ENCODE measurements around the gene PLD4. TPM values are rescaled to one million over a fixed set of nuclear protein-coding genes. Genes with fewer than 3 reads are reported as not detected.
A peak's percentile ranks its signal among the peaks of the same experiment; 100 is the strongest.

The PLD4 gene
- total RNA-seq, 4 donors from 2014 or later, result under 0.01 to 0.37 (median 0.16) TPM; not detected in 1

GRCh38 chr14:104892531-104893434 is 31.9 kb upstream of the PLD4 start:
- no peak for TF ChIP-seq CTCF (IDR thresholded peaks at IDR 0.05)
- ATAC-seq (ENCODE audit: low FRiP score), result no peak
- DNase-seq (ENCODE audit: low spot score), result no peak

GRCh38 chr14:104893435-104894207 is 31.1 kb upstream of the PLD4 start:
- ATAC-seq (ENCODE audit: low FRiP score) (no peak), DNase-seq (ENCODE audit: low spot score) (no peak)
- TF ChIP-seq CTCF (IDR thresholded peaks at IDR 0.05), result no peak

GRCh38 chr14:104894331-104895206 is 30.1 kb upstream of the PLD4 start:
- no peak for TF ChIP-seq CTCF (IDR thresholded peaks at IDR 0.05)
- ATAC-seq (ENCODE audit: low FRiP score) (no peak), DNase-seq (ENCODE audit: low spot score) (no peak)

GRCh38 chr14:104895207-104895785 is 29.4 kb upstream of the PLD4 start:
- no peak for DNase-seq (ENCODE audit: low spot score)
- no peak for TF ChIP-seq CTCF (IDR thresholded peaks at IDR 0.05)
- ATAC-seq (ENCODE audit: low FRiP score), result no peak

GRCh38 chr14:104895786-104896661 is 28.7 kb upstream of the PLD4 start:
- DNase-seq (ENCODE audit: low spot score) (no peak), ATAC-seq (ENCODE audit: low FRiP score) (peak; percentile 15)
- TF ChIP-seq CTCF (IDR thresholded peaks at IDR 0.05), result no peak

All from omental fat pad (tissue), 4 donors.